HG03060 (cell line): ENCODE data around the gene WDR62.

Source experiments
- ATAC-seq: cut with Tn5 transposase; IDR thresholded peaks from one replicate; pipeline ENCODE4 v1.9.1; 2021; ENCODE audit warnings: low read depth, moderate number of reproducible peaks; ENCODE audit not compliant: unreplicated experiment

Gene WDR62

GRCh38 chr19:36054733-36055686 lies at the start of gene WDR62:
WDR62 (plus strand) TSS chr19:36054897; CDS start chr19:36054972, 75 bp downstream.
- peak; percentile 44 for ATAC-seq

- ATAC-seq = no peak
Observed at GRCh38 chr19:36006955-36007354, 47.7 kb upstream of the WDR62 start.

- no peak for ATAC-seq
Observed at GRCh38 chr19:36008336-36008978, 46.2 kb upstream of the WDR62 start, which contains the start of gene SYNE4. SYNE4 (minus strand) TSS chr19:36008813; CDS start chr19:36008681, 132 bp downstream.

- no peak for ATAC-seq
Observed at GRCh38 chr19:36009220-36009619, 45.5 kb upstream of the WDR62 start.

GRCh38 chr19:36009633-36010379 lies 44.9 kb upstream of the WDR62 start:
- ATAC-seq = no peak

- ATAC-seq = no peak
Observed at GRCh38 chr19:36010402-36010801, 44.3 kb upstream of the WDR62 start.

GRCh38 chr19:36013280-36014011 lies 41.3 kb upstream of the WDR62 start:
- ATAC-seq = no peak

GRCh38 chr19:36014012-36014924 lies 40.4 kb upstream of the WDR62 start, which contains the start of gene ALKBH6:
ALKBH6 (minus strand) TSS chr19:36014213; CDS start chr19:36013397, 816 bp downstream.
- peak; percentile 96 for ATAC-seq

GRCh38 chr19:36019061-36019670 lies 35.5 kb upstream of the WDR62 start:
- ATAC-seq = no peak

- no peak for ATAC-seq
Observed at GRCh38 chr19:36023432-36023831, 31.3 kb upstream of the WDR62 start.

- ATAC-seq = no peak
Observed at GRCh38 chr19:36025541-36025940, 29.2 kb upstream of the WDR62 start.

- no peak for ATAC-seq
Observed at GRCh38 chr19:36026091-36026876, 28.4 kb upstream of the WDR62 start.

GRCh38 chr19:36027696-36028095 lies 27.0 kb upstream of the WDR62 start:
- ATAC-seq = no peak

- ATAC-seq = no peak
Observed at GRCh38 chr19:36028313-36029041, 26.2 kb upstream of the WDR62 start.

- ATAC-seq = no peak
Observed at GRCh38 chr19:36030264-36031148, 24.2 kb upstream of the WDR62 start.

GRCh38 chr19:36031308-36031707 lies 23.4 kb upstream of the WDR62 start:
- ATAC-seq = no peak
